ENCODE measurements around the gene HECTD2. TPM values are rescaled to one million over a fixed set of nuclear protein-coding genes. Genes with fewer than 3 reads are reported as not detected.

HECTD2 gene
- total and polyA plus RNA-seq, 2 of the 8 experiments (the other 6 are each of a cell fraction or from before 2014, with no cell fraction given): 5.7 to 11.9 TPM

DNA sequence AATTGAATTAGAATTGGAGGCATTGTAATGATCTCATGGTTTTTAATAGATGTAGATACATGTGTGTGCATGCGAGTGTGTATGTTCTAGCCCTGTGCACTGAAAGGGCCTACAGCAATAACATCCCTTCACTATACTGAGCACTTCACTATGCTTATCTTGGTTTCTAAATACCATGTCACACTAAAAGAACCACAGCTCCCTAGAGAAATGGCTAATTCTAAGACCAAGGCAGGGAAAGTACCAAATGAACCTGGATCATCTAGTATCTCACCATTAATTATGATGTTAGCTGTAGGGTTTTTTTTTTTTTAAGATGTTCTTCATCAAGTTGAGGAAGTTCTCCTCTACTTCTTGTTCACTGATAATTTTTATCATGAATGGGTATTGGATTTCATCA lies 55.1 kb downstream of the HECTD2 start:
- H2BK20ac ChIP-seq (ENCODE audit: low read length): no peak overlapping the region
- peaks cover 0 to 1% of the 10 kb centered on the region in 2 experiments for H4K20me1 ChIP-seq (replicated peaks in 1 of 2; ENCODE audit: control insufficient read depth in 1 of 2, insufficient read depth in 2 of 2, low read length in 2 of 2)
- no peaks in the 10 kb centered on the region for H3K23me2 ChIP-seq (ENCODE audit: low read depth, low read length)
- H2BK12ac ChIP-seq (ENCODE audit: low read depth, low read length): no peak overlapping the region
- H3K14ac ChIP-seq (ENCODE audit: insufficient read length): no peak overlapping the region
- H3K79me2 ChIP-seq (ENCODE audit: control insufficient read depth in 1 of 2, insufficient read depth in 2 of 2, low read length in 2 of 2): no peaks in the 10 kb centered on the region
- ChIA-PET CTCF (ENCODE audit: partially characterized antibody) (no interaction called here), POLR2A (ENCODE audit: partially characterized antibody) (no interaction called here)
- no peak overlapping the region for H3K4me3 ChIP-seq (ENCODE audit: extremely low read depth in 1 of 4, insufficient read depth in 2 of 4, low read depth in 3 of 4, low read length in 4 of 4)
- no peak overlapping the region for H2BK120ac ChIP-seq (replicated peaks; ENCODE audit: low read depth, low read length)
- 95% methylated on average over 1 of the region's 1 CpG; no CpG with 5 or more reads in 1 of the 2 experiments for whole genome bisulfite sequencing, 2 experiments (ENCODE audit: extremely low coverage in 1 of 2, insufficient coverage in 1 of 2, insufficient read length in 1 of 2, insufficient replicate concordance in 2 of 2, low coverage in 1 of 2, low lambda C conversion rate in 2 of 2, missing lambda C conversion rate in 1 of 2)
- H2AK5ac ChIP-seq (ENCODE audit: low read depth, low read length): no peak overlapping the region
- H3K27ac ChIP-seq (ENCODE audit: low read depth, low read length): no peak overlapping the region
- no peak overlapping the region for H2AFZ ChIP-seq (ENCODE audit: low read length)
- no peak overlapping the region for H2BK15ac ChIP-seq (ENCODE audit: low read length)
- H4K8ac ChIP-seq (ENCODE audit: extremely low read depth, insufficient read depth, low read length): no peak overlapping the region
- no peak for DNase-seq (ENCODE audit: low read depth in 1 of 2, low spot score in 2 of 2)
- no peak overlapping the region for H3K23ac ChIP-seq (ENCODE audit: insufficient read length)
- H4K5ac ChIP-seq (ENCODE audit: insufficient read length, low read depth, low read length): no peak overlapping the region
- H3K4me2 ChIP-seq (ENCODE audit: insufficient read depth in 1 of 2, low read depth in 2 of 2, low read length in 2 of 2): no peak overlapping the region
- H3K9ac ChIP-seq (replicated peaks in 1 of 4; ENCODE audit: extremely low read depth in 1 of 4, low read depth in 3 of 4, low read length in 3 of 4): no peak overlapping the region
- no peak overlapping the region for H3K18ac ChIP-seq (ENCODE audit: extremely low read depth, low read length)
- H3K36me3 ChIP-seq (ENCODE audit: control insufficient read depth in 2 of 4, insufficient read depth in 4 of 4, low read length in 3 of 4): peaks cover 0 to 12% (median 4%) of the 10 kb centered on the region in 4 experiments; a peak in 3 of 8 replicates
- no peak for FAIRE-seq
- H3K4me1 ChIP-seq (replicated peaks in 1 of 4; ENCODE audit: control insufficient read depth in 3 of 4, insufficient read depth in 4 of 4, low read length in 3 of 4): no peaks in the 10 kb centered on the region; a peak in 1 of 7 replicates
- H3K9me3 ChIP-seq (ENCODE audit: insufficient read depth in 2 of 2, low read depth in 1 of 2, low read length in 1 of 2): peaks cover 7 to 14% of the 10 kb centered on the region in 2 experiments; a peak in 3 of 4 replicates
- H3K27me3 ChIP-seq (replicated peaks in 1 of 4; ENCODE audit: control insufficient read depth in 3 of 4, extremely low read depth in 1 of 4, insufficient read depth in 3 of 4, low read length in 3 of 4): no peaks in the 10 kb centered on the region
- H3K79me1 ChIP-seq (ENCODE audit: low read depth, low read length): no peaks in the 10 kb centered on the region
- no peak overlapping the region for H3K4ac ChIP-seq (replicated peaks; ENCODE audit: insufficient read length, low read depth, low read length)
- H4K91ac ChIP-seq (replicated peaks; ENCODE audit: insufficient read length, low read length): no peak overlapping the region
- H2BK5ac ChIP-seq (ENCODE audit: low read depth, low read length): no peak overlapping the region
- no peak overlapping the region for H3K56ac ChIP-seq (replicated peaks; ENCODE audit: insufficient read length, low read depth, low read length)
- TF ChIP-seq RBBP5 (IDR thresholded peaks at IDR 0.05; ENCODE audit: borderline replicate concordance, low read depth, low read length) (no peak), KDM4A (IDR thresholded peaks at IDR 0.05; ENCODE audit: low read depth, low read length, severe bottlenecking) (no peak), NRF1 (IDR thresholded peaks at IDR 0.05; ENCODE audit: low read depth, low read length) (no peak), SP2 (IDR thresholded peaks at IDR 0.05; ENCODE audit: low read length) (no peak), CEBPB (IDR thresholded peaks at IDR 0.05; ENCODE audit: low read depth, low read length) (no peak), POLR2A (IDR thresholded peaks at IDR 0.05; ENCODE audit: control extremely low read depth in 1 of 2, low read depth in 2 of 2, low read length in 2 of 2) (no peak), CTBP2 (IDR thresholded peaks at IDR 0.05; ENCODE audit: borderline replicate concordance, insufficient read depth, insufficient read length, low read length) (no peak), EP300 (IDR thresholded peaks at IDR 0.05; ENCODE audit: borderline replicate concordance in 1 of 2, low read depth in 2 of 2, low read length in 2 of 2) (no peak), CHD1 (IDR thresholded peaks at IDR 0.05; ENCODE audit: low read depth, low read length) (no peak), HDAC6 (IDR thresholded peaks at IDR 0.05; ENCODE audit: low read depth, low read length) (no peak), TEAD4 (IDR thresholded peaks at IDR 0.05; ENCODE audit: low read depth, low read length) (no peak), ATF2 (IDR thresholded peaks at IDR 0.05; ENCODE audit: low read length) (no peak), POLR2AphosphoS5 (IDR thresholded peaks at IDR 0.05; ENCODE audit: low read depth, low read length) (no peak), GABPA (IDR thresholded peaks at IDR 0.05; ENCODE audit: borderline replicate concordance, insufficient read depth, low read length) (no peak)

Data from H1 (cell line).